Measurements from ENCODE around the gene NAXE.

DNA sequence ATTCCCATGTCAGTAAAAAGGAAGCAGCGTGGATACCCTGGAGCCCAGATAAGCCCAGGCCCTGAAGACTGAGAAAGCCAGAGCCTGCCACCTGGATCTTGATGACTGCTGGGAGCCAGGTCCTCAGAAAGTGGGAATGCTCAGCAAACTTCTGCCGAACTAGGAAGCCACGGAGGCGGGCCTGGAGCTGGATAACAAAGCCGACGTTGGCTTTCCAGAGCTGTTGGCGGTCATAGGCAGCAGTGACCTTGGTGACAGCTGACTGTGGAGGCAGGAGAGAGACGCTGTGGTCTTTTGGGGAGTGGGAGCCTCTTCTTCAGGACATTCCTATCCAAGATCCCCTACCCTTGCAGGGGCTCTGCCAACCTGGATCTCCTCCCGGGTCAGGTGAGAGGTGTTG, 43.6 kb upstream of the NAXE start:
- TF ChIP-seq CTCF (IDR thresholded peaks at IDR 0.05) (no peak), EP300 (IDR thresholded peaks at IDR 0.05) (no peak), POLR2AphosphoS5 (IDR thresholded peaks at IDR 0.05) (no peak), POLR2A (IDR thresholded peaks at IDR 0.05) (no peak)
